Endothelial cell of umbilical vein (primary cell): ENCODE data around the gene PIEZO2.

Experiments used
- EZH2 ChIP-seq: IDR thresholded peaks from 2 replicates; pipeline ENCODE4 v1.6.1; 2012; ENCODE audit warnings: borderline replicate concordance, low read depth, mild to moderate bottlenecking, moderate library complexity, low read length, inconsistent platforms; ENCODE audit not compliant: severe bottlenecking
- GATA2 ChIP-seq: IDR thresholded peaks from 2 replicates; pipeline ENCODE4 v1.7.0; 2011; ENCODE audit warnings: low read depth, mild to moderate bottlenecking, moderate library complexity, mixed read lengths, low read length; ENCODE audit not compliant: insufficient read length, insufficient read depth
- MYC ChIP-seq: IDR thresholded peaks from one replicate; pipeline ENCODE4 v1.6.1; 2011; ENCODE audit warnings: mild to moderate bottlenecking, low read depth, low read length
- POLR2A ChIP-seq: IDR thresholded peaks from 2 replicates; pipeline ENCODE4 v1.6.1; 2012; ENCODE audit warnings: low read depth, mild to moderate bottlenecking, control low read depth, low read length
- POLR2AphosphoS5 ChIP-seq: IDR thresholded peaks from 2 replicates; pipeline ENCODE4 v1.6.1; 2012; ENCODE audit warnings: low read depth, mild to moderate bottlenecking, control low read depth, low read length, moderate library complexity; ENCODE audit not compliant: insufficient read depth
- TF ChIP-seq, protein P1 (sequence below), 2 donors: IDR thresholded peaks; 1 replicate in 1 of 2; 2 replicates in 1 of 2; pipeline ENCODE4 v1.5.1; 2011; ENCODE audit warnings: low read length in 2 of 2, mild to moderate bottlenecking in 2 of 2, moderate library complexity in 2 of 2, control low read depth in 1 of 2, inconsistent platforms in 1 of 2, low read depth in 1 of 2; ENCODE audit not compliant: insufficient read depth in 1 of 2; ENCODE audit errors: extremely low read depth in 1 of 2

DNA sequence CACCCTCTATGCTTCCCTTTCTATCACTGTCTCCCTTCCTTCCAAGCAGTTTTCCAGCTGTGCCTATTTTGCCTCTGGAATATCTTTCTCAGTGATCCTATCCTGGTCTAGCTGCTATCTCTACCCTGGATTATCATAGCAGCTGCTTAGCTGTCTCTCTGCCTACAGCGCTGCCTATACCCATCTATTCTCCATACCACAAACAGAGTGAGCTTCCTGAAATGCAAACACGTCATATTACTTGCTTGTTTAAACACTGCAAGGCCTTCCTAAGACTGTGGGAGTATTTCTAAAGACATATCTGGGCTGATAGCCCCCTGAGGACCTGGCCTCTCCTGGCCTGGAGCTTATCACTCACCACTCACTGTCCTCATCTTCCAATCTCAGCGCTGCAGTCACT lies 403.4 kb downstream of the PIEZO2 start:
- TF ChIP-seq, protein P1, sequence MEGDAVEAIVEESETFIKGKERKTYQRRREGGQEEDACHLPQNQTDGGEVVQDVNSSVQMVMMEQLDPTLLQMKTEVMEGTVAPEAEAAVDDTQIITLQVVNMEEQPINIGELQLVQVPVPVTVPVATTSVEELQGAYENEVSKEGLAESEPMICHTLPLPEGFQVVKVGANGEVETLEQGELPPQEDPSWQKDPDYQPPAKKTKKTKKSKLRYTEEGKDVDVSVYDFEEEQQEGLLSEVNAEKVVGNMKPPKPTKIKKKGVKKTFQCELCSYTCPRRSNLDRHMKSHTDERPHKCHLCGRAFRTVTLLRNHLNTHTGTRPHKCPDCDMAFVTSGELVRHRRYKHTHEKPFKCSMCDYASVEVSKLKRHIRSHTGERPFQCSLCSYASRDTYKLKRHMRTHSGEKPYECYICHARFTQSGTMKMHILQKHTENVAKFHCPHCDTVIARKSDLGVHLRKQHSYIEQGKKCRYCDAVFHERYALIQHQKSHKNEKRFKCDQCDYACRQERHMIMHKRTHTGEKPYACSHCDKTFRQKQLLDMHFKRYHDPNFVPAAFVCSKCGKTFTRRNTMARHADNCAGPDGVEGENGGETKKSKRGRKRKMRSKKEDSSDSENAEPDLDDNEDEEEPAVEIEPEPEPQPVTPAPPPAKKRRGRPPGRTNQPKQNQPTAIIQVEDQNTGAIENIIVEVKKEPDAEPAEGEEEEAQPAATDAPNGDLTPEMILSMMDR (IDR thresholded peaks at IDR 0.05; ENCODE audit: extremely low read depth in 1 of 2, insufficient read depth in 1 of 2, low read depth in 1 of 2, low read length in 2 of 2), result no peak
- TF ChIP-seq POLR2A (no peak), POLR2AphosphoS5 (no peak), GATA2 (no peak), EZH2 (no peak), MYC (no peak)
